ENCODE data around the gene KIAA1755.

KIAA1755 gene

DNA sequence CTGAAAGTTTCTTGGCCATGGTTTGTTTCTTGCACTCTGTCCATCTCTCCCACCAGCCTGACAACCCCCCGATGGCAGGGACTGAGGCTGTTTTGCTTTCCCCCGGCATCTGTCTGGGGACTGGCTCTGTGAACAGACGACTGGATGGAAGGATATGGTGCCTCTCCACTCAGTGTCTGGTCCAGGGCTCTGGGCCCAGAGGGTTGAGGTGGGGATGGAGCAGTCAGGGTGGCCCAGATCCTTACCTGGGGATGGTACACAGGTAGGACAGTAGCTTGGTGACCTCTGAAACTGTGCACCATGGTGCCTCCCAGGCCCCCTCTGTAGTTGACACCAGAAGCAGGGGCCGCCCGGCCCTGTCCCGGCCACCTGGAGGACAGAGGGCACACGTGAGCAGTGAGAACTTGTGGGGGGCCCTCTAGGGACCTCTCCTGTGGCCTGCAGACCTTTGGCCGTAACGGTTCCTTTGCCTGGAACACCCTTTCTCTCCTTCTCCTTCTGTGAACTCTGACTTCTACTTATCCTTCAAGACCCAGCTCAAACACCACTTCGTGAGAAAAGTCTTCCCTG is 29.5 kb downstream of the KIAA1755 start:
- DNase-seq (ENCODE audit: low read depth): no peak
- no peak overlapping the region for H3K4me3 ChIP-seq (ENCODE audit: control insufficient read depth, low read depth, low read length)
- TF ChIP-seq, protein P1, sequence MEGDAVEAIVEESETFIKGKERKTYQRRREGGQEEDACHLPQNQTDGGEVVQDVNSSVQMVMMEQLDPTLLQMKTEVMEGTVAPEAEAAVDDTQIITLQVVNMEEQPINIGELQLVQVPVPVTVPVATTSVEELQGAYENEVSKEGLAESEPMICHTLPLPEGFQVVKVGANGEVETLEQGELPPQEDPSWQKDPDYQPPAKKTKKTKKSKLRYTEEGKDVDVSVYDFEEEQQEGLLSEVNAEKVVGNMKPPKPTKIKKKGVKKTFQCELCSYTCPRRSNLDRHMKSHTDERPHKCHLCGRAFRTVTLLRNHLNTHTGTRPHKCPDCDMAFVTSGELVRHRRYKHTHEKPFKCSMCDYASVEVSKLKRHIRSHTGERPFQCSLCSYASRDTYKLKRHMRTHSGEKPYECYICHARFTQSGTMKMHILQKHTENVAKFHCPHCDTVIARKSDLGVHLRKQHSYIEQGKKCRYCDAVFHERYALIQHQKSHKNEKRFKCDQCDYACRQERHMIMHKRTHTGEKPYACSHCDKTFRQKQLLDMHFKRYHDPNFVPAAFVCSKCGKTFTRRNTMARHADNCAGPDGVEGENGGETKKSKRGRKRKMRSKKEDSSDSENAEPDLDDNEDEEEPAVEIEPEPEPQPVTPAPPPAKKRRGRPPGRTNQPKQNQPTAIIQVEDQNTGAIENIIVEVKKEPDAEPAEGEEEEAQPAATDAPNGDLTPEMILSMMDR (conservative IDR thresholded peaks at IDR 0.05; ENCODE audit: control insufficient read depth, insufficient read depth, low read depth, low read length): no peak

DNA sequence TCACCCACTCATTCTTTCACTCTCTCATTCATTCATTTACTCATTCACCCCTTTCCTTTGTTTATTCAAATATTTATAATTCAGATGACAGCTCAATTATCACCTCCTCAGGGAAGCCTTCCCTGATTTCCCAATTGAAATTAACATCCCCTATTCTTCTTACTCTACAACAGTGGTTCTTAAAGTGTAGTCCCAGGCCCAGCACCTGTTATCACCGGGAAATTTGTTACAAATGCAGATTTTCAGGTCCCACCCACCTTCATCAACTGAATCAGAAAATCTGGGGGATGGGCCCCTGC is 30.3 kb downstream of the KIAA1755 start:
- no peak overlapping the region for H3K4me3 ChIP-seq (ENCODE audit: control insufficient read depth, low read depth, low read length)
- no peak for DNase-seq (ENCODE audit: low read depth)
- TF ChIP-seq, protein P1 (conservative IDR thresholded peaks at IDR 0.05; ENCODE audit: control insufficient read depth, insufficient read depth, low read depth, low read length): no peak

DNA sequence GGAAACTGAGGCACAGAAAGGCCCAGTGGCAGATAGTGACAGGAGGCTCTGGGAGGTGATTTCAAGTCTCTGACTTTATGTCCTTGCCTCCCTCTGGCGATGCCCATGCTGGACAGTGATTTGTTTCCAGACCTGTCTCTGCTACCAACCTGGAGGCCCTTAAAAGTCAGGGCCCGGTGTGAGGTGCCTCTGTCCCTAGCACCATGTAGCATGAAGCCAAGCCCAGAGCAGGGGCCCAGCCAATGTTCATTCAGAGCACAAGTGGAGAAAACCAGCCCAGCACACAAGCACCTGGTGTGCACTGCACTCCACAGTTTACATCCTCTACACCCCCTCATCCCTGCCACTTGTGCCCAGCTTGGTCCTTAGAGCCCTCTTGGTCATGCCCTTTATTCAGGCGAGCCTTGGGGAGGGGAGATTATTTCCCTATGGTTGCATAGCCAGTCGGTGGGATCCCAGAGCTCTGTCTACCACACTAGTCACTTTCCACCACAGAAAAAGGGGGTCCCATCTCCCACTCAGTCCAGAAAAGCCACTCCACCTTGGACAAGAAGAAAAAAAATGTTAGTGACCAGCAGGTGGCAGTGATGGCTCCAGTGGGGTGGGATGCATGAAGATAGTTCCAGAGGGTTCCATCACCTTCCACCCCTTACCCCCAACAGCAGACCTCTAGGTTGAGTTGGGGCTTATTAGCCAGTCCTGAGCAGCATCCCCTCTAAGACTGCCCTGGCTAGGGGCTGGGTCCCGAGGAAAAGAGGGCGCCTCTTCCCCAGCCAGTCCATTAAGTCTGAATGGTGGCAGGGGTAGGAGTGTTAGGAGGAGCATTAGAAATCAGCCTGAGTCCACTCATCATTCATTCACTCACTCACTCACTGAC is 30.9 kb downstream of the KIAA1755 start:
- TF ChIP-seq, protein P1 (conservative IDR thresholded peaks at IDR 0.05; ENCODE audit: control insufficient read depth, insufficient read depth, low read depth, low read length): peak; percentile 72
- H3K4me3 ChIP-seq (ENCODE audit: control insufficient read depth, low read depth, low read length): no peak overlapping the region
- DNase-seq (ENCODE audit: low read depth): peak; percentile 46

DNA sequence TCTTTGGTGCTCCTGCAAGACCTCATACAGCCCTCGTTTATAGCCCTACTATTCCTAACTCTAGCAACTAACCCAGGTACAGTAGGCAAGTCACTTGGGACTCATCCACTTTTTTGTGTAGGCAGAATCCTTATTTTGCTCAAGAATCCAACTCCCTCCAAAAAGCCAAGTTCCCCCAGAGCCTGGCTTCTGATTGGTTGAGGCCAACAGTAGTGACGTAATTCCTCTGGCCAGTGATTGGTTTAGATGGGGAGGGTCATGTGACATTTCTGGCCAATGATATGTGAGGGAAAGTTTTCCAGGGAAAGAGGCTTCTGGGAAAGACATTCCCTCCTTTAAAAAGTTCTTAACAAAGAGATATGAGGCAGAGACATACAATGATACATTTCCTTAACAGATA is 32.1 kb downstream of the KIAA1755 start:
- DNase-seq (ENCODE audit: low read depth): no peak
- TF ChIP-seq, protein P1 (conservative IDR thresholded peaks at IDR 0.05; ENCODE audit: control insufficient read depth, insufficient read depth, low read depth, low read length): no peak
- H3K4me3 ChIP-seq (ENCODE audit: control insufficient read depth, low read depth, low read length): no peak overlapping the region

DNA sequence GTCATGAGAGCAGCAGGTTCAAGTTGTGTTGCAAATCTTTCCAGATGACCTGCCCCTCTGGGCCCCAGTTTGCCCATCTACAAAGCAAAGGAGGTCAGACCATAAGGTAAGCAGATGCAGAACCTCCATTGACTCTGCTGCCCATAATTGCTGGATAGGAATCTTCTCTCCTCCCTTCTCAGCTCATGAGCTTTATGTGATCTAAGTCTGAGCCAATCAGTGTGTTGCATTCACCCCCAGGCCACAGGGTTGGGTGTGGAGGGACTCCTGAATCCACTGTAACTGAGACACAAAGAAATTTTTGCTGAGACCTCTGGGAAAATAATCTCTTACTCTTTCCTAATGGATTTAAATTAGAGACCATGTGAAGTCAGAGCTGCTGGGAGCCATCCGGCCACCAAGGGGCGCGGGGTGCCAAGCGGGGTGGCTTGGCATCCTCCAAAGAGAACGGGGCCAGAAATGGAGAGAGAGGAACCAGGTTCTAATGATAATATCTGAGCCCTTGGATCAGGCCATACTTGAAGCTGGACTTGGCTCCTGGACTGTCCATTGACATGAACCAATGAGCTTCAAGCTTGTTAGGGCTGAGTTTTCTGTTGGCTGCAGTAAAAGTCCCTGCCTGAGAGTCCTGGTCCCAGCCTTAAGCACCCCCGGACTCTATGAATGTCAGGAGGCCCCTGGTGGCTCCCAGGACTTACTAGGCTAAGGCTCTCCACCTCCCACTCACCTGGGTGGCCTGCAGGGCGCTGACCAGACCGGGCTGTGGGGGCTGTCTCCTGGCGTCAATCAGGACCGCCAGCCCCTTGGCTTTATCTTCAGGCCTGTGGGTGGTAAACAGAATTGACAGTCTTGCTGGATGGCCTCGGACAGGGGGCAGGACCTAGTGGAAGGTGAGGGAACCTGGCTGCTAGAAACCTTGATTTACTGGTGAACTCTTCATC is 32.8 kb downstream of the KIAA1755 start:
- H3K4me3 ChIP-seq (ENCODE audit: control insufficient read depth, low read depth, low read length): no peak overlapping the region
- TF ChIP-seq, protein P1 (conservative IDR thresholded peaks at IDR 0.05; ENCODE audit: control insufficient read depth, insufficient read depth, low read depth, low read length): no peak
- no peak for DNase-seq (ENCODE audit: low read depth)

DNA sequence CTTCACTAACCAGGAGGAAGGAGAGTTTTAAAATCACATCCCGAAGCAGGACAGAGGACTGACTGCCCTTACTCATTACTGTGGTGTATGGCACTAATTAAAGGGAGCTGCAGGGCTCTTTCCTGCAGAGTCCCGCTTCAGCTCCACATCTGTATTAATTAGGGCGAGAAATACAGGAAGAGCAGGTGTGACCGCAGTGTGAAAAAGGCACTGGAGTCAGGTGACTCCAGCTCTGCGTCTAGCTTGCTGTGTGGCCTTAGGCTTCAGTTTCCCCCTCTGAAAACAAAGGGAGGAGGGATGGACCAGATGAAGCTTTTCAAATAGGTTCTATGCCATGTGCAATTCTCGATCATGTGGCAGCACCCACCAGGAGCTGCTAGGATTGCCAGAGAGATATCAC is 34.0 kb downstream of the KIAA1755 start:
- TF ChIP-seq, protein P1 (conservative IDR thresholded peaks at IDR 0.05; ENCODE audit: control insufficient read depth, insufficient read depth, low read depth, low read length): no peak
- no peak overlapping the region for H3K4me3 ChIP-seq (ENCODE audit: control insufficient read depth, low read depth, low read length)
- DNase-seq (ENCODE audit: low read depth): no peak
